Measurements from ENCODE around the gene INSC.

GRCh38 chr11:15161790-15162189, 47.1 kb downstream of the INSC start:
- no peak for TF ChIP-seq MECOM (CRISPR knock-in tag; IDR thresholded peaks at IDR 0.05)
- no peak for TF ChIP-seq RAD21 (CRISPR knock-in tag; conservative IDR thresholded peaks at IDR 0.05 in 1 of 2, IDR thresholded peaks at IDR 0.05 in 1 of 2)
- TF ChIP-seq EP300 (IDR thresholded peaks at IDR 0.05; ENCODE audit: low read length) = no peak
- no peak for TF ChIP-seq CREB1 (IDR thresholded peaks at IDR 0.05)
- TF ChIP-seq CREB1 (CRISPR knock-in tag; IDR thresholded peaks at IDR 0.05) = no peak
- no peak for TF ChIP-seq POLR2A (conservative IDR thresholded peaks at IDR 0.05)
